H1 (cell line): ENCODE results near the gene SLC13A2. TPM values are rescaled to one million over a fixed set of nuclear protein-coding genes. Genes with fewer than 3 reads are reported as not detected.

Experiments
- CTCF ChIA-PET: fragments of 300-600 bp; sonication (Branson Sonifier 250); formaldehyde crosslinking; loops from one replicate; lab custom pipeline; 2021; ENCODE audit not compliant: partially characterized antibody; lab: Charles Lee
- POLR2A ChIA-PET: fragments of 300-600 bp; sonication (Branson Sonifier 250); formaldehyde crosslinking; loops from one replicate; lab custom pipeline; 2021; ENCODE audit warnings: inconsistent platforms; ENCODE audit not compliant: partially characterized antibody; lab: Charles Lee
- DNase-seq, 2 experiments: peaks; one replicate each; pipeline versions ENCODE4 v3.0.0 to v3.0.0-alpha.2; 2010 to 2022; ENCODE audit warnings: low spot score in 2 of 2, low read depth in 1 of 2, mixed read lengths in 1 of 2
- FAIRE-seq: peaks from 2 replicates; lab custom pipeline; 2011; peaks lifted over from hg19 to GRCh38; lab: Jason Lieb, UNC
- H2AFZ ChIP-seq: 2 replicates; pipeline ENCODE4 v1.8.1; 2012; ENCODE audit warnings: low read length, inconsistent platforms
- H2AK5ac ChIP-seq: 2 replicates; pipeline ENCODE4 v1.6.1; 2013; ENCODE audit warnings: low read depth, low read length
- H2BK120ac ChIP-seq: replicated peaks from 2 replicates; pipeline ENCODE3; 2013; ENCODE audit warnings: low read depth, low read length, inconsistent platforms
- H2BK12ac ChIP-seq: 2 replicates; pipeline ENCODE4 v1.6.1; 2013; ENCODE audit warnings: low read depth, low read length
- H2BK15ac ChIP-seq: 2 replicates; pipeline ENCODE4 v1.6.1; 2013; ENCODE audit warnings: low read length
- H2BK20ac ChIP-seq: 2 replicates; pipeline ENCODE4 v1.6.1; 2013; ENCODE audit warnings: low read length
- H2BK5ac ChIP-seq: 2 replicates; pipeline ENCODE4 v1.6.1; 2013; ENCODE audit warnings: low read depth, low read length
- H3K14ac ChIP-seq: 2 replicates; pipeline ENCODE4 v1.6.1; 2013; ENCODE audit warnings: inconsistent platforms; ENCODE audit not compliant: insufficient read length
- H3K18ac ChIP-seq: 2 replicates; pipeline ENCODE4 v1.6.1; 2013; ENCODE audit warnings: low read length; ENCODE audit errors: extremely low read depth
- H3K23ac ChIP-seq: 2 replicates; pipeline ENCODE4 v1.6.1; 2013; ENCODE audit warnings: inconsistent platforms; ENCODE audit not compliant: insufficient read length
- H3K23me2 ChIP-seq: 2 replicates; pipeline ENCODE4 v1.6.1; 2013; ENCODE audit warnings: low read depth, low read length
- H3K27ac ChIP-seq: 2 replicates; pipeline ENCODE4 v1.6.1; 2011; ENCODE audit warnings: low read depth, low read length, inconsistent platforms
- H3K27me3 ChIP-seq, 4 experiments: replicated peaks in 1 of 4; 1 replicate in 1 of 4; 2 replicates in 3 of 4; pipeline versions ENCODE4 v1.6.1 to v1.8.1; 2011 to 2013; ENCODE audit warnings: low read length in 3 of 4, mild to moderate bottlenecking in 3 of 4, inconsistent platforms in 2 of 4, mixed read lengths in 2 of 4, moderate library complexity in 1 of 4; ENCODE audit not compliant: control insufficient read depth in 3 of 4, insufficient read depth in 3 of 4; ENCODE audit errors: extremely low read depth in 1 of 4
- H3K36me3 ChIP-seq, 4 experiments: 2 replicates each; pipeline versions ENCODE4 v1.6.1 to v1.8.1; 2011 to 2013; ENCODE audit warnings: mild to moderate bottlenecking in 4 of 4, low read length in 3 of 4, moderate library complexity in 2 of 4, control low read depth in 1 of 4, inconsistent platforms in 1 of 4; ENCODE audit not compliant: insufficient read depth in 4 of 4, control insufficient read depth in 2 of 4
- H3K4ac ChIP-seq: replicated peaks from 2 replicates; pipeline ENCODE3; 2013; ENCODE audit warnings: low read length, low read depth, mixed read lengths, inconsistent platforms; ENCODE audit not compliant: insufficient read length
- H3K4me1 ChIP-seq, 4 experiments: replicated peaks in 1 of 4; 1 replicate in 1 of 4; 2 replicates in 3 of 4; pipeline versions ENCODE4 v1.6.1 to v1.8.1; 2011 to 2013; ENCODE audit warnings: low read length in 3 of 4, inconsistent platforms in 2 of 4, mixed read lengths in 1 of 4; ENCODE audit not compliant: insufficient read depth in 4 of 4, control insufficient read depth in 3 of 4
- H3K4me2 ChIP-seq, 2 experiments: 2 replicates each; pipeline versions ENCODE4 v1.6.1 to v1.8.1; 2011 to 2013; ENCODE audit warnings: low read depth in 2 of 2, low read length in 2 of 2, control low read depth in 1 of 2, inconsistent platforms in 1 of 2, mild to moderate bottlenecking in 1 of 2; ENCODE audit not compliant: insufficient read depth in 1 of 2
- H3K4me3 ChIP-seq, 4 experiments: fragments of 200-600, 300-600 bp in 1 of 4; sonication (generic), shearing (Covaris generic), sonication (Bioruptor Twin) in 1 of 4; 2 replicates each; pipeline versions ENCODE4 v1.5.1 to v1.8.1; 2011 to 2016; ENCODE audit warnings: low read length in 4 of 4, low read depth in 3 of 4, control low read depth in 2 of 4, inconsistent platforms in 2 of 4, mild to moderate bottlenecking in 2 of 4, mixed read lengths in 1 of 4, moderate library complexity in 1 of 4; ENCODE audit not compliant: insufficient read depth in 2 of 4; ENCODE audit errors: extremely low read depth in 1 of 4
- H3K56ac ChIP-seq: replicated peaks from 2 replicates; pipeline ENCODE3; 2013; ENCODE audit warnings: low read depth, mild to moderate bottlenecking, mixed read lengths, low read length, inconsistent platforms; ENCODE audit not compliant: insufficient read length
- H3K79me1 ChIP-seq: 2 replicates; pipeline ENCODE4 v1.6.1; 2013; ENCODE audit warnings: low read depth, low read length, control low read depth
- H3K79me2 ChIP-seq, 2 experiments: 2 replicates each; pipeline versions ENCODE4 v1.6.1 to v1.8.1; 2012 to 2013; ENCODE audit warnings: low read length in 2 of 2, mild to moderate bottlenecking in 2 of 2, inconsistent platforms in 1 of 2; ENCODE audit not compliant: insufficient read depth in 2 of 2, control insufficient read depth in 1 of 2
- H3K9ac ChIP-seq, 4 experiments: replicated peaks in 1 of 4; 1 replicate in 1 of 4; 2 replicates in 3 of 4; pipeline versions ENCODE4 v1.6.1 to v1.8.1; 2011 to 2013; ENCODE audit warnings: low read depth in 3 of 4, low read length in 3 of 4, control low read depth in 2 of 4, mild to moderate bottlenecking in 2 of 4, moderate library complexity in 2 of 4, inconsistent platforms in 1 of 4; ENCODE audit errors: extremely low read depth in 1 of 4
- H3K9me3 ChIP-seq, 2 experiments: 2 replicates each; pipeline versions ENCODE4 v1.6.1 to v1.8.1; 2012 to 2013; ENCODE audit warnings: mild to moderate bottlenecking in 2 of 2, moderate library complexity in 2 of 2, control low read depth in 1 of 2, inconsistent platforms in 1 of 2, low read depth in 1 of 2, low read length in 1 of 2, mixed read lengths in 1 of 2; ENCODE audit not compliant: insufficient read depth in 2 of 2
- H4K20me1 ChIP-seq, 2 experiments: replicated peaks in 1 of 2; 2 replicates each; pipeline versions ENCODE3 to v1.8.1; 2011 to 2013; ENCODE audit warnings: inconsistent platforms in 2 of 2, low read length in 2 of 2, mild to moderate bottlenecking in 1 of 2; ENCODE audit not compliant: insufficient read depth in 2 of 2, control insufficient read depth in 1 of 2
- H4K5ac ChIP-seq: 2 replicates; pipeline ENCODE4 v1.6.1; 2013; ENCODE audit warnings: low read length, low read depth, mixed read lengths, inconsistent platforms; ENCODE audit not compliant: insufficient read length
- H4K8ac ChIP-seq: 2 replicates; pipeline ENCODE4 v1.8.0; 2013; ENCODE audit warnings: mild to moderate bottlenecking, moderate library complexity, low read length, inconsistent platforms; ENCODE audit not compliant: insufficient read depth; ENCODE audit errors: extremely low read depth
- H4K91ac ChIP-seq: replicated peaks from 2 replicates; pipeline ENCODE3; 2013; ENCODE audit warnings: low read length, mixed read lengths, inconsistent platforms; ENCODE audit not compliant: insufficient read length
- CBX8 ChIP-seq: fragments of 300-800, 300-1000 bp; sonication (generic); IDR thresholded peaks from 2 replicates; pipeline ENCODE4 v1.7.1; 2016; ENCODE audit warnings: low read depth, low read length, borderline replicate concordance
- CTBP2 ChIP-seq: IDR thresholded peaks from 2 replicates; pipeline ENCODE4 v1.7.0; 2011; ENCODE audit warnings: borderline replicate concordance, mild to moderate bottlenecking, moderate library complexity, mixed read lengths, low read length; ENCODE audit not compliant: insufficient read depth, insufficient read length
- FOSL1 ChIP-seq: IDR thresholded peaks from 2 replicates; pipeline ENCODE4 v1.6.1; 2011; ENCODE audit warnings: mild to moderate bottlenecking, low read depth, low read length, moderate library complexity; ENCODE audit not compliant: insufficient read depth
- HDAC6 ChIP-seq: IDR thresholded peaks from one replicate; pipeline ENCODE4 v1.7.1; 2012; ENCODE audit warnings: low read depth, mild to moderate bottlenecking, inconsistent platforms, low read length, moderate library complexity
- PHF8 ChIP-seq: fragments of 200-600 bp; sonication (generic); conservative IDR thresholded peaks from 2 replicates; pipeline ENCODE4 v1.7.1; 2012; ENCODE audit warnings: low read depth, mild to moderate bottlenecking, inconsistent platforms, low read length, moderate library complexity
- TEAD4 ChIP-seq: IDR thresholded peaks from 2 replicates; pipeline ENCODE4 v1.6.1; 2012; ENCODE audit warnings: low read depth, low read length, inconsistent platforms, mixed read lengths
- WGBS, 2 experiments: shearing (Covaris generic) in 1 of 2; methylation state at CpG; one replicate each; pipeline versions ENCODE4 v1.1.6 to v1.1.7; 2013 to 2015; ENCODE audit warnings: low lambda C conversion rate in 2 of 2, mixed read lengths in 2 of 2, inconsistent platforms in 1 of 2, low coverage in 1 of 2, missing lambda C conversion rate in 1 of 2; ENCODE audit not compliant: insufficient replicate concordance in 2 of 2, insufficient coverage in 1 of 2, insufficient read length in 1 of 2; ENCODE audit errors: extremely low coverage in 1 of 2, missing lambda C conversion rate in 1 of 2; 5-methylcytosine and 5-hydroxymethylcytosine counted together
- polyA plus RNA-seq, 7 experiments: library from polyadenylated mRNA; depleted of rRNA in 3 of 7; stranded (reverse) in 5 of 7; unstranded in 2 of 7; fragments of >200 nt in 5 of 7; fragments of 200-250 nt in 2 of 7; gene quantifications; 1 replicate in 5 of 7; 2 replicates in 1 of 7; 4 replicates in 1 of 7; pipeline versions ENCODE4 v1.2.1 to v1.2.3, GENCODE V29; 2011 to 2013; ENCODE audit warnings: missing spikeins in 2 of 7, mixed read lengths in 2 of 7
- total RNA-seq: library from RNA; stranded (reverse); fragmentation: NEBNext Ultra II Directional; extraction: Animal tissue kit (Norgen Biotek cat#: 25700); gene quantifications from 2 replicates; pipeline ENCODE4 v1.2.1, GENCODE V29; 2021

The SLC13A2 gene
- total and polyA plus RNA-seq, 2 of the 8 experiments (the other 6 are each of a cell fraction or from before 2014, with no cell fraction given): not detected

DNA sequence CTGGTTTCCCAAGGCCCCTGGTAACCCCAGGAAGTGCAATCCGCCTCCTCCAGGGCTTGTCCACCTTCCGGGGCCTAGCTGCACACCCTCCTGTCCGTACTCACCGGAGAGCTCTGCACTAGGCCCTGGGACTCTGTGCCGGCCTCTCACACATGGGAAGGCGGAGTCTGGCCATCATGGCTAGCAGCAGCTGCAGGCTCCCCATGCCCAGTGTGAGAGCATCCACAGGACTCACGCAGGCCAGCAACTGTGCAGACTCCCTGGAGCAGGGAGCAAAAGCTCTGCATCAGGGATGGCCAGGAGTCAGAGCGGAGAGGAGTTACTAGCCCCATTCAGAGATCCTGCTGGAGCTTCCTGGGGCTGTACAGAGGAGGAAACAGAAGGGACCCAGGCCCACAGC is 52.9 kb downstream of the SLC13A2 start:
- no peak overlapping the region for H2BK120ac ChIP-seq
- H3K79me2 ChIP-seq: no peaks in the 10 kb centered on the region
- no peak overlapping the region for H2BK20ac ChIP-seq
- DNase-seq (no peak), FAIRE-seq (no peak)
- H4K5ac ChIP-seq: no peak overlapping the region
- no peak overlapping the region for H2BK5ac ChIP-seq
- no peak overlapping the region for H3K4me3 ChIP-seq
- H3K4me1 ChIP-seq: peaks cover 0 to 7% (median 0%) of the 10 kb centered on the region in 4 experiments; a peak in 2 of 7 replicates
- H3K4ac ChIP-seq: no peak overlapping the region
- H2AK5ac ChIP-seq: no peak overlapping the region
- no peak overlapping the region for H3K27ac ChIP-seq
- no peaks in the 10 kb centered on the region for H3K79me1 ChIP-seq
- H3K9ac ChIP-seq: no peak overlapping the region
- H4K91ac ChIP-seq: no peak overlapping the region
- H2BK15ac ChIP-seq: no peak overlapping the region
- CTCF ChIA-PET: interaction anchor here (0.9 to 2.5 kb wide), 7 partner anchors 9 to 42 kb away, joined by 3 to 16 read pairs (median 9); no protein-coding TSS in a partner anchor
- H3K9me3 ChIP-seq: no peaks in the 10 kb centered on the region
- POLR2A ChIA-PET: interaction anchor here (1.5 kb wide), 1 partner anchor 12 kb away, joined by 4 read pairs; no protein-coding TSS in a partner anchor
- no peaks in the 10 kb centered on the region for H4K20me1 ChIP-seq
- no peaks in the 10 kb centered on the region for H3K36me3 ChIP-seq
- H2BK12ac ChIP-seq: 0 out of 2 replicates have a peak overlapping the region, but pooled peaks have one; percentile 9
- H2AFZ ChIP-seq: no peak overlapping the region
- no peak overlapping the region; the same call in 1 of the 2 replicates for H4K8ac ChIP-seq
- no peak overlapping the region for H3K14ac ChIP-seq
- 86% methylated on average over 8 of the region's 8 CpGs; no CpG with 5 or more reads in 1 of the 2 experiments for WGBS, 2 experiments
- H3K23ac ChIP-seq: no peak overlapping the region
- H3K4me2 ChIP-seq: no peak overlapping the region
- no peak overlapping the region for H3K18ac ChIP-seq
- no peaks in the 10 kb centered on the region for H3K23me2 ChIP-seq
- H3K27me3 ChIP-seq: no peaks in the 10 kb centered on the region
- H3K56ac ChIP-seq: no peak overlapping the region
- TF ChIP-seq TEAD4: no peak
- no peak for TF ChIP-seq FOSL1
- no peak for TF ChIP-seq PHF8
- no peak for TF ChIP-seq CTBP2
- TF ChIP-seq CBX8: no peak
- no peak for TF ChIP-seq HDAC6
